Neural progenitor cell (in vitro differentiated cells): ENCODE measurements around the gene AGAP5. TPM values are rescaled to one million over a fixed set of nuclear protein-coding genes. Genes with fewer than 3 reads are reported as not detected.

Source experiments
- DNase-seq: peaks from one replicate; pipeline ENCODE4 v3.0.0-alpha.2; 2016; ENCODE audit warnings: low spot score
- H2AFZ ChIP-seq: fragments of 200-600 bp; sonication (generic); replicated peaks from 2 replicates; pipeline ENCODE4 v1.6.1; 2016; ENCODE audit warnings: antibody characterized with exemption
- H3F3A ChIP-seq: fragments of 200-600 bp; sonication (generic); 2 replicates; pipeline ENCODE4 v1.6.1; 2016; ENCODE audit warnings: antibody characterized with exemption, low read depth
- H3K27ac ChIP-seq: fragments of 200-600 bp; sonication (generic); 2 replicates; pipeline ENCODE4 v1.5.1; 2016; ENCODE audit warnings: mild to moderate bottlenecking
- H3K27me3 ChIP-seq: fragments of 200-600 bp; sonication (generic); 2 replicates; pipeline ENCODE4 v1.6.1; 2016; ENCODE audit warnings: mild to moderate bottlenecking, moderate library complexity
- H3K36me3 ChIP-seq: fragments of 200-600 bp; sonication (generic); 2 replicates; pipeline ENCODE4 v1.5.1; 2016
- H3K4me1 ChIP-seq: fragments of 200-600 bp; sonication (generic); 2 replicates; pipeline ENCODE4 v1.6.1; 2016; ENCODE audit warnings: mixed run types
- H3K4me2 ChIP-seq: fragments of 200-600 bp; sonication (generic); 2 replicates; pipeline ENCODE4 v1.6.1; 2016
- H3K4me3 ChIP-seq: fragments of 200-600 bp; sonication (generic); 2 replicates; pipeline ENCODE4 v1.5.1; 2016
- H3K79me2 ChIP-seq: fragments of 200-600 bp; sonication (generic); 2 replicates; pipeline ENCODE4 v1.6.1; 2016; ENCODE audit warnings: low read depth
- H3K9ac ChIP-seq: fragments of 200-600 bp; sonication (generic); 2 replicates; pipeline ENCODE4 v1.6.1; 2016
- H3K9me3 ChIP-seq: fragments of 200-600 bp; sonication (generic); 2 replicates; pipeline ENCODE4 v1.5.1; 2016; ENCODE audit warnings: low read depth
- H4K20me1 ChIP-seq: fragments of 200-600 bp; sonication (generic); 2 replicates; pipeline ENCODE4 v1.6.1; 2016; ENCODE audit warnings: low read depth
- H3K27ac Mint-ChIP-seq: 3 replicates; pipeline ENCODE4 v1.8.0; 2021; ENCODE audit warnings: mixed read lengths
- H3K27me3 Mint-ChIP-seq: 2 replicates; pipeline ENCODE4 v1.8.0; 2022; ENCODE audit warnings: low read depth, mild to moderate bottlenecking, inconsistent platforms, moderate library complexity, mixed read lengths; ENCODE audit not compliant: insufficient read depth
- H3K36me3 Mint-ChIP-seq: 3 replicates; pipeline ENCODE4 v1.8.0; 2021; ENCODE audit warnings: mixed read lengths
- H3K4me1 Mint-ChIP-seq: 3 replicates; pipeline ENCODE4 v1.8.0; 2021; ENCODE audit warnings: mixed read lengths
- H3K4me3 Mint-ChIP-seq: 3 replicates; pipeline ENCODE4 v1.8.0; 2021; ENCODE audit warnings: mild to moderate bottlenecking, moderate library complexity, mixed read lengths
- H3K9me3 Mint-ChIP-seq: 3 replicates; pipeline ENCODE4 v1.8.0; 2020; ENCODE audit warnings: mixed read lengths
- EZH2 ChIP-seq: fragments of 200-600 bp; sonication (generic); IDR thresholded peaks from 2 replicates; pipeline ENCODE4 v1.6.1; 2017; ENCODE audit warnings: antibody characterized with exemption, mild to moderate bottlenecking, moderate library complexity
- EZH2phosphoT487 ChIP-seq: fragments of 200-600 bp; sonication (generic); IDR thresholded peaks from 2 replicates; pipeline ENCODE4 v1.6.1; 2017; ENCODE audit warnings: antibody characterized with exemption
- total RNA-seq: library from RNA; depleted of rRNA; stranded (reverse); fragments of >200 nt; gene quantifications from 2 replicates; pipeline ENCODE4 v1.2.3, GENCODE V29; 2015; ENCODE audit warnings: low replicate concordance
- TF ChIP-seq, protein P1 (sequence below): fragments of 200-600 bp; sonication (generic); IDR thresholded peaks from 2 replicates; pipeline ENCODE4 v1.5.1; 2017; ENCODE audit warnings: antibody characterized with exemption, mild to moderate bottlenecking

The AGAP5 gene
- total RNA-seq, 1 donor from 2014 or later, result 9.4 TPM

DNA sequence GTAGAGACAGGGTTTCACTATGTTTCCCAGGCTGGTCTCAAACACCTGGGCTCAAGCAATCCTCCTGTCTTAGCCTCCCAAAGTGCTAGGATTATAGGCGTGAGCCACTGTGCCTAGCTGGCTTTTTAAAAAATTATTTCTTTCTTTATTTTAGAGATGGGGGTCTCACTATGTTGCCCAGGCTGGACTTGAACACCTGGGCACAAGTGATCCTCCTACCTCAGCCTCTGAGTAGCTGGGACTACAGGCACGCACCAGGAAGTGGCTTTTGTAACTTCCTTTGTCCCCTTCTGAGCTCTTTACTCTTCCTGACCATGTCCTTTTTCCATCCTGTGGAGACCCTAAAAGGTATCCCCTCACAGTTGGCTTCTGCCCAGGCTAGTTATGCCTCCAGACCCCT lies 54.5 kb downstream of the AGAP5 start:
- Mint-ChIP-seq H3K27me3 (peaks cover 2% of the 10 kb centered on the region), H3K27ac (no peak overlapping the region), H3K36me3 (no peaks in the 10 kb centered on the region), H3K4me1 (peaks cover 13% of the 10 kb centered on the region), H3K9me3 (no peaks in the 10 kb centered on the region), H3K4me3 (no peak overlapping the region)
- Histone ChIP-seq H3K9ac (no peak overlapping the region), H2AFZ (no peak overlapping the region), H3K36me3 (no peaks in the 10 kb centered on the region), H3K27ac (no peak overlapping the region), H3F3A (no peaks in the 10 kb centered on the region), H3K4me1 (no peaks in the 10 kb centered on the region), H3K79me2 (no peaks in the 10 kb centered on the region), H4K20me1 (no peaks in the 10 kb centered on the region), H3K9me3 (no peaks in the 10 kb centered on the region), H3K27me3 (no peaks in the 10 kb centered on the region), H3K4me3 (no peak overlapping the region), H3K4me2 (no peak overlapping the region)
- TF ChIP-seq EZH2, result no peak
- TF ChIP-seq, protein P1, sequence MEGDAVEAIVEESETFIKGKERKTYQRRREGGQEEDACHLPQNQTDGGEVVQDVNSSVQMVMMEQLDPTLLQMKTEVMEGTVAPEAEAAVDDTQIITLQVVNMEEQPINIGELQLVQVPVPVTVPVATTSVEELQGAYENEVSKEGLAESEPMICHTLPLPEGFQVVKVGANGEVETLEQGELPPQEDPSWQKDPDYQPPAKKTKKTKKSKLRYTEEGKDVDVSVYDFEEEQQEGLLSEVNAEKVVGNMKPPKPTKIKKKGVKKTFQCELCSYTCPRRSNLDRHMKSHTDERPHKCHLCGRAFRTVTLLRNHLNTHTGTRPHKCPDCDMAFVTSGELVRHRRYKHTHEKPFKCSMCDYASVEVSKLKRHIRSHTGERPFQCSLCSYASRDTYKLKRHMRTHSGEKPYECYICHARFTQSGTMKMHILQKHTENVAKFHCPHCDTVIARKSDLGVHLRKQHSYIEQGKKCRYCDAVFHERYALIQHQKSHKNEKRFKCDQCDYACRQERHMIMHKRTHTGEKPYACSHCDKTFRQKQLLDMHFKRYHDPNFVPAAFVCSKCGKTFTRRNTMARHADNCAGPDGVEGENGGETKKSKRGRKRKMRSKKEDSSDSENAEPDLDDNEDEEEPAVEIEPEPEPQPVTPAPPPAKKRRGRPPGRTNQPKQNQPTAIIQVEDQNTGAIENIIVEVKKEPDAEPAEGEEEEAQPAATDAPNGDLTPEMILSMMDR, result no peak
- TF ChIP-seq EZH2phosphoT487, result no peak
- DNase-seq, result no peak

DNA sequence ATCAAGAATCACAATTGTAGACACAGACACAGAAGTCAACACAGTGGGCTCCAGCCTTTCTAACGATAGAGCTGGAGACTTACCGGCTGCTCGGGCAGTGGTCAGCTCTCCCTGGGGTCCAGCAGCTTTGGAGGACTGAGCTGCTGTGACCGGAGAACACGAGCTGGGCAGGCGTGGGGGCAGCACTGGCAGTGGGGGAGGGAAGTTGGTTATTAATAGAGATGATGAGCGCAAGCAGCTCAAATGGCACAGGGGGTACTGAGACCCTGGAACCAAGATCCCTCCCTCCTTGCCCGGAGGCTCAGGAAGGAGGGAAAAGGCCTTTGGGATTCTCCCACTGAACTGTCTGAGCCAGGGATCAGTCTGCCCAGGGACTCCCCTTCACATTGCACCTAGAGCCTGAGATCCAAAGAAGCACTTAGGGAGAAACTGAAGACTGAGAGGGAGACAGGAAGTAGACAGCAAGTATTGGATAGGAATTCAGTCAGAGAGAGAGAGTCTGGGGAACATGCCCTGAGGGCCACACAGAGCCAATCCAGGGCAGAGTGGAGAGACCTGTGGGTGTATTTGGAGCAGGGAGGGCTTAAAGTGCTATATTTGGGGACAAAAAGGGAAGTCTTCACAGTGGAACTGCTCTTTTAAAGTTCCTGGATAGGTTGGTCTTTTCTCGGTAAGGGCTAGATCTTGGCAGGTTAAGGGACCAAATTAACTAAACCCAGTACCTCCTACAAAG lies 56.4 kb downstream of the AGAP5 start, which contains the start of gene MYOZ1:
TSS of gene MYOZ1 (minus strand) at position 147 of the 733 bp plus-strand sequence. CDS start 1,457 bp downstream, outside the sequence.
- H3K4me1 Mint-ChIP-seq, result peaks cover 6% of the 10 kb centered on the region
- Histone ChIP-seq H3K27ac (no peak within 1 kb of the TSS), H3K4me3 (no peak within 1 kb of the TSS), H3K9ac (no peak within 1 kb of the TSS), H3K4me2 (no peak within 1 kb of the TSS), H3K4me1 (no peaks in the 10 kb centered on the region), H3K27me3 (no peaks in the 10 kb centered on the region), H3K36me3 (no peaks in the 10 kb centered on the region), H3K9me3 (no peaks in the 10 kb centered on the region), H2AFZ (peak within 1 kb of the TSS; percentile 65), H3K79me2 (no peaks in the 10 kb centered on the region), H3F3A (no peaks in the 10 kb centered on the region), H4K20me1 (no peaks in the 10 kb centered on the region)
- H3K4me3 Mint-ChIP-seq, result no peak within 1 kb of the TSS
- H3K27me3 Mint-ChIP-seq, result peaks cover 2% of the 10 kb centered on the region
- no peaks in the 10 kb centered on the region for H3K9me3 Mint-ChIP-seq
- no peaks in the 10 kb centered on the region for H3K36me3 Mint-ChIP-seq
- peak within 1 kb of the TSS; percentile 16 for H3K27ac Mint-ChIP-seq
- TF ChIP-seq, protein P1, result no peak
- no peak for TF ChIP-seq EZH2phosphoT487
- TF ChIP-seq EZH2, result no peak
- DNase-seq, result no peak

DNA sequence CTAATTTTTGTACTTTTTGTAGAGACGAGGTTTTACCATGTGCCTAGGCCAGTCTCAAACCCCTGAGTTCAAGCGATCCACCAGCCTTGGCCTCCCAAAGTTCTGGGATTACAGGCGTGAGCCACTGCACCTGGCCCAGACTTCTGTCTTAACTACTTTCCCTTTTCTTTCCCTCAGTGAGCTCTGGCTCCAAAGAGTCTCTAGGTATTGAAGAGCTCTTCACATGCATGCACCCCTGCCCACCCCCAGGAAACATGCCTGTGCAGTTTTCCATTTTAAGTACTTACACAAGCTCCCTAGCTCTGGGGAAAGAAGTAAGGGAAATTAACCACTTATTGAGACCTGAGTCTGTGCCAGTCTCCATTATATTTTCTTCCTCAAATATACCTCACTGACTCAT lies 58.6 kb downstream of the AGAP5 start:
- no peak overlapping the region for H3K9ac ChIP-seq
- no peaks in the 10 kb centered on the region for H3K27me3 ChIP-seq
- Mint-ChIP-seq H3K27ac (no peak overlapping the region), H3K4me1 (peaks cover 2% of the 10 kb centered on the region), H3K9me3 (no peaks in the 10 kb centered on the region), H3K27me3 (peaks cover 7% of the 10 kb centered on the region), H3K36me3 (no peaks in the 10 kb centered on the region), H3K4me3 (no peak overlapping the region)
- H3K9me3 ChIP-seq, result no peaks in the 10 kb centered on the region
- H3K4me2 ChIP-seq, result no peak overlapping the region
- no peak overlapping the region for H3K4me3 ChIP-seq
- H3F3A ChIP-seq, result no peaks in the 10 kb centered on the region
- TF ChIP-seq EZH2phosphoT487 (no peak), EZH2 (no peak)
- TF ChIP-seq, protein P1, result no peak
- H2AFZ ChIP-seq, result no peak overlapping the region
- H3K27ac ChIP-seq, result no peak overlapping the region
- no peak for DNase-seq
- no peaks in the 10 kb centered on the region for H3K36me3 ChIP-seq
- no peaks in the 10 kb centered on the region for H3K4me1 ChIP-seq
- H3K79me2 ChIP-seq, result no peaks in the 10 kb centered on the region
- H4K20me1 ChIP-seq, result no peaks in the 10 kb centered on the region
